HepG2 (cell line): ENCODE results near the gene CRYBA2. TPM values are rescaled to one million over a fixed set of nuclear protein-coding genes. Genes with fewer than 3 reads are reported as not detected.
A peak's percentile ranks its signal among the peaks of the same experiment; 100 is the strongest.

Source experiments
- ASH2L ChIP-seq: fragments of 300-600, 200-600 bp; sonication (generic); IDR thresholded peaks from 2 replicates; pipeline ENCODE4 v1.7.0; 2017; ENCODE audit warnings: low read depth, mild to moderate bottlenecking, moderate library complexity, mixed read lengths, low read length; ENCODE audit not compliant: insufficient read length
- BCL3 ChIP-seq: sonication (generic); formaldehyde crosslinking; IDR thresholded peaks from 2 replicates; pipeline ENCODE4 v1.5.1; 2020; ENCODE audit warnings: mild to moderate bottlenecking, missing genetic modification reagents, moderate library complexity
- DNMT3B ChIP-seq: conservative IDR thresholded peaks from 2 replicates; pipeline ENCODE4 v1.6.1; 2016; ENCODE audit warnings: missing biosample characterization, control low read depth
- GABPB1 ChIP-seq: IDR thresholded peaks from 2 replicates; pipeline ENCODE4 v1.6.1; 2016; ENCODE audit warnings: mild to moderate bottlenecking, missing genetic modification reagents, moderate library complexity, missing compliant biosample characterization
- GATAD2A ChIP-seq: IDR thresholded peaks from 2 replicates; pipeline ENCODE4 v1.6.1; 2016
- GLMP ChIP-seq: sonication (generic); formaldehyde crosslinking; IDR thresholded peaks from 2 replicates; pipeline ENCODE4 v1.9.0; 2021; ENCODE audit warnings: missing genetic modification reagents, mild to moderate bottlenecking, borderline replicate concordance
- HCFC1 ChIP-seq: fragments of 150-350 bp; IDR thresholded peaks from 2 replicates; pipeline ENCODE4 v1.6.1; 2014; ENCODE audit warnings: low read depth, low read length
- HOXA3 ChIP-seq: sonication (generic); formaldehyde crosslinking; IDR thresholded peaks from 2 replicates; pipeline ENCODE4 v1.5.0; 2020; ENCODE audit warnings: missing genetic modification reagents
- MAZ ChIP-seq, 2 experiments: sonication (generic) in 1 of 2; formaldehyde crosslinking in 1 of 2; IDR thresholded peaks; 2 replicates each; pipeline versions ENCODE4 v1.5.0 to v1.6.1; 2012 to 2020; ENCODE audit warnings: low read depth in 2 of 2, mild to moderate bottlenecking in 2 of 2, borderline replicate concordance in 1 of 2, improper control_type of control experiment in 1 of 2, low read length in 1 of 2, missing genetic modification reagents in 1 of 2, moderate library complexity in 1 of 2
- MXI1 ChIP-seq: IDR thresholded peaks from 3 replicates; pipeline ENCODE4 v1.6.1; 2012; ENCODE audit warnings: low read depth, low read length, inconsistent platforms, borderline replicate concordance
- ONECUT2 ChIP-seq: sonication (generic); formaldehyde crosslinking; IDR thresholded peaks from 2 replicates; pipeline ENCODE4 v1.4.0; 2020; ENCODE audit warnings: missing genetic modification reagents
- RAD21 ChIP-seq: fragments of 450-650 bp; formaldehyde crosslinking; IDR thresholded peaks from 2 replicates; pipeline ENCODE4 v1.5.0; 2020; ENCODE audit warnings: mild to moderate bottlenecking
- RORA ChIP-seq: sonication (generic); formaldehyde crosslinking; IDR thresholded peaks from 2 replicates; pipeline ENCODE4 v1.5.0; 2020; ENCODE audit warnings: mild to moderate bottlenecking, missing genetic modification reagents, moderate library complexity
- TFAP4 ChIP-seq: sonication (generic); IDR thresholded peaks from 2 replicates; pipeline ENCODE4 v1.6.1; 2016; ENCODE audit warnings: low read depth, borderline replicate concordance
- ZBTB44 ChIP-seq: sonication (generic); formaldehyde crosslinking; IDR thresholded peaks from 2 replicates; pipeline ENCODE4 v1.4.0; 2020; ENCODE audit warnings: missing genetic modification reagents
- ZNF264 ChIP-seq: sonication (generic); formaldehyde crosslinking; IDR thresholded peaks from 2 replicates; pipeline ENCODE4 v1.4.0; 2020; ENCODE audit warnings: missing genetic modification reagents
- ZNF343 ChIP-seq: sonication (generic); formaldehyde crosslinking; IDR thresholded peaks from 2 replicates; pipeline ENCODE4 v1.4.0; 2020; ENCODE audit warnings: mild to moderate bottlenecking, missing genetic modification reagents
- ZNF501 ChIP-seq: sonication (generic); formaldehyde crosslinking; IDR thresholded peaks from 2 replicates; pipeline ENCODE4 v1.5.1; 2020; ENCODE audit warnings: mild to moderate bottlenecking, moderate library complexity, missing genetic modification reagents
- ZNF687 ChIP-seq: sonication (generic); formaldehyde crosslinking; IDR thresholded peaks from 2 replicates; pipeline ENCODE4 v1.5.1; 2020; ENCODE audit warnings: mild to moderate bottlenecking, missing genetic modification reagents, moderate library complexity
- ZNF713 ChIP-seq: sonication (generic); formaldehyde crosslinking; IDR thresholded peaks from 2 replicates; pipeline ENCODE4 v1.4.0; 2020; ENCODE audit warnings: mild to moderate bottlenecking, missing genetic modification reagents
- polyA plus RNA-seq, 8 experiments: library from polyadenylated mRNA; depleted of rRNA in 3 of 8; stranded (reverse) in 7 of 8; unstranded in 1 of 8; fragments of >200 nt; fragmentation: Illumina TruSeq in 4 of 8; extraction: Trizol in 4 of 8; gene quantifications; 2 replicates each; pipeline versions ENCODE4 v1.2.1 to v1.2.3, GENCODE V29; 2011 to 2016; ENCODE audit warnings: low read depth in 4 of 8, missing spikeins in 1 of 8, mixed read lengths in 1 of 8; ENCODE audit not compliant: insufficient read depth in 1 of 8
- total RNA-seq, 5 experiments: library from RNA; depleted of rRNA; stranded (reverse); fragments of >200 nt; fragmentation: Illumina TruSeq; extraction: Trizol; gene quantifications; 2 replicates each; pipeline ENCODE4 v1.2.3, GENCODE V29; 2016; ENCODE audit warnings: low read depth in 1 of 5

Gene CRYBA2
- total and polyA plus RNA-seq, 2 of the 13 experiments (the other 11 are each of a cell fraction or from before 2014, with no cell fraction given) = not detected

GRCh38 chr2:219002395-219003266, 9.4 kb upstream of the CRYBA2 start (continued):
- TF ChIP-seq BCL3 (CRISPR knock-in tag) (no peak; the same call in 1 of the 2 replicates), RORA (no peak), GLMP (CRISPR knock-in tag) (no peak), ZNF343 (CRISPR knock-in tag) (no peak), GATAD2A (CRISPR knock-in tag) (no peak), ASH2L (peak; percentile 20), ZNF264 (CRISPR knock-in tag) (no peak), MAZ (IDR thresholded peaks at IDR 0.05; ENCODE audit: borderline replicate concordance, low read depth, low read length) (peak; percentile 82; the same call in 1 of the 2 replicates), MAZ (CRISPR knock-in tag; IDR thresholded peaks at IDR 0.05; ENCODE audit: low read depth) (0 out of 2 replicates have a peak, but pooled peaks have one; percentile 14), DNMT3B (CRISPR knock-in tag) (no peak), ZNF713 (0 out of 2 replicates have a peak, but pooled peaks have one; percentile 54), TFAP4 (no peak), ZBTB44 (0 out of 2 replicates have a peak, but pooled peaks have one; percentile 74), ONECUT2 (CRISPR knock-in tag) (no peak), ZNF687 (CRISPR knock-in tag) (peak; percentile 55), HOXA3 (no peak), MXI1 (peak; percentile 39; the same call in 1 of the 3 replicates), RAD21 (peak; percentile 47), GABPB1 (CRISPR knock-in tag) (peak; percentile 24; the same call in 1 of the 2 replicates), ZNF501 (CRISPR knock-in tag) (peak; percentile 9), HCFC1 (no peak)
